Loucy (cell line): ENCODE measurements around the gene CEP112.
A peak's percentile ranks its signal among the peaks of the same experiment; 100 is the strongest.

ENCODE experiments used
- H2AFZ ChIP-seq: fragments of 200-600 bp; sonication (generic); 2 replicates; pipeline ENCODE4 v1.6.0; 2016; ENCODE audit warnings: antibody characterized with exemption, mild to moderate bottlenecking, low read length, moderate library complexity
- H3F3A ChIP-seq: fragments of 200-600 bp; 2 replicates; pipeline ENCODE4 v1.6.0; 2016; ENCODE audit warnings: antibody characterized with exemption, low read depth, mild to moderate bottlenecking
- H3K27me3 ChIP-seq: fragments of 200-600 bp; sonication (generic); 2 replicates; pipeline ENCODE4 v1.6.1; 2014; ENCODE audit warnings: low read length, mild to moderate bottlenecking; ENCODE audit not compliant: insufficient read depth, poor library complexity, severe bottlenecking
- H3K36me3 ChIP-seq: fragments of 200-600 bp; sonication (generic); 2 replicates; pipeline ENCODE4 v1.6.1; 2016; ENCODE audit warnings: low read length; ENCODE audit not compliant: insufficient read depth
- H3K4me1 ChIP-seq: fragments of 200-600 bp; sonication (generic); 2 replicates; pipeline ENCODE4 v1.5.1; 2014; ENCODE audit warnings: low read length, mild to moderate bottlenecking; ENCODE audit not compliant: insufficient read depth, poor library complexity, severe bottlenecking
- H3K4me2 ChIP-seq: fragments of 200-600 bp; sonication (generic); 2 replicates; pipeline ENCODE4 v1.6.0; 2014; ENCODE audit warnings: antibody characterized with exemption, low read length, low read depth, mild to moderate bottlenecking; ENCODE audit not compliant: poor library complexity, severe bottlenecking
- H3K4me3 ChIP-seq: fragments of 200-600 bp; sonication (generic); 2 replicates; pipeline ENCODE4 v1.5.1; 2014; ENCODE audit warnings: low read length, mild to moderate bottlenecking, mixed read lengths; ENCODE audit not compliant: poor library complexity, severe bottlenecking
- H3K79me2 ChIP-seq: fragments of 200-600 bp; sonication (generic); 2 replicates; pipeline ENCODE4 v1.6.1; 2014; ENCODE audit warnings: low read length; ENCODE audit not compliant: insufficient read depth
- H3K9ac ChIP-seq: fragments of 200-600 bp; sonication (generic); 2 replicates; pipeline ENCODE4 v1.6.0; 2014; ENCODE audit warnings: mild to moderate bottlenecking, low read depth, low read length, moderate library complexity; ENCODE audit not compliant: poor library complexity, severe bottlenecking
- H3K9me2 ChIP-seq: fragments of 200-600 bp; sonication (generic); replicated peaks from 2 replicates; pipeline ENCODE4 v1.6.1; 2016; ENCODE audit warnings: low read depth, low read length, mixed read lengths
- H3K9me3 ChIP-seq: fragments of 200-600 bp; sonication (generic); 2 replicates; pipeline ENCODE4 v1.6.1; 2014; ENCODE audit warnings: mild to moderate bottlenecking, antibody characterized with exemption, low read length, low read depth; ENCODE audit not compliant: insufficient read depth
- H4K20me1 ChIP-seq: fragments of 200-600 bp; sonication (generic); 2 replicates; pipeline ENCODE4 v1.6.0; 2014; ENCODE audit warnings: antibody characterized with exemption, low read length, mild to moderate bottlenecking; ENCODE audit not compliant: insufficient read depth, poor library complexity, severe bottlenecking
- CTCF ChIP-seq: fragments of 200-600 bp; sonication (generic); conservative IDR thresholded peaks from 2 replicates; pipeline ENCODE4 v1.5.1; 2014; ENCODE audit warnings: mild to moderate bottlenecking, antibody characterized with exemption, low read length
- EZH2phosphoT487 ChIP-seq: fragments of 200-600 bp; IDR thresholded peaks from 2 replicates; pipeline ENCODE4 v1.6.1; 2018; ENCODE audit warnings: antibody characterized with exemption, mild to moderate bottlenecking, moderate library complexity, borderline replicate concordance

Gene CEP112

GRCh38 chr17:65918916-65919315 is 273.0 kb downstream of the CEP112 start:
- Histone ChIP-seq H3K27me3 (no peaks in the 10 kb centered on the region), H3K4me3 (no peak overlapping the region), H3K9me2 (no peaks in the 10 kb centered on the region), H3K4me2 (no peak overlapping the region), H2AFZ (no peak overlapping the region), H3K9ac (no peak overlapping the region), H4K20me1 (no peaks in the 10 kb centered on the region), H3K4me1 (no peaks in the 10 kb centered on the region), H3F3A (no peaks in the 10 kb centered on the region), H3K9me3 (no peaks in the 10 kb centered on the region), H3K36me3 (no peaks in the 10 kb centered on the region), H3K79me2 (no peaks in the 10 kb centered on the region)
- no peak for TF ChIP-seq EZH2phosphoT487
- TF ChIP-seq CTCF: peak; percentile 26; the same call in 1 of the 2 replicates

- Histone ChIP-seq H3K9ac (no peak overlapping the region), H3K4me3 (no peak overlapping the region), H3K4me2 (no peak overlapping the region), H4K20me1 (no peaks in the 10 kb centered on the region), H3K79me2 (no peaks in the 10 kb centered on the region), H3F3A (no peaks in the 10 kb centered on the region), H3K4me1 (no peaks in the 10 kb centered on the region), H3K9me2 (no peaks in the 10 kb centered on the region), H3K9me3 (no peaks in the 10 kb centered on the region), H3K36me3 (no peaks in the 10 kb centered on the region), H3K27me3 (no peaks in the 10 kb centered on the region), H2AFZ (no peak overlapping the region)
- TF ChIP-seq CTCF (no peak), EZH2phosphoT487 (no peak)
Measured at GRCh38 chr17:65918500-65918899, 273.4 kb downstream of the CEP112 start.

- Histone ChIP-seq H4K20me1 (no peaks in the 10 kb centered on the region), H3K9me3 (no peaks in the 10 kb centered on the region), H2AFZ (no peak overlapping the region), H3K79me2 (no peaks in the 10 kb centered on the region), H3F3A (no peaks in the 10 kb centered on the region), H3K27me3 (no peaks in the 10 kb centered on the region), H3K4me1 (no peaks in the 10 kb centered on the region), H3K4me3 (no peak overlapping the region), H3K36me3 (no peaks in the 10 kb centered on the region), H3K9ac (no peak overlapping the region), H3K9me2 (no peaks in the 10 kb centered on the region), H3K4me2 (no peak overlapping the region)
- TF ChIP-seq EZH2phosphoT487 (no peak), CTCF (no peak)
Measured at GRCh38 chr17:65917560-65917959, 274.4 kb downstream of the CEP112 start.
